Measurements from ENCODE around the gene S1PR3. TPM values are rescaled to one million over a fixed set of nuclear protein-coding genes. Genes with fewer than 3 reads are reported as not detected.

Gene S1PR3
- total and polyA plus RNA-seq, 5 experiments from 2014 or later: not detected

- no peaks in the 10 kb centered on the region for H3K4me1 Mint-ChIP-seq
- H3K27ac Mint-ChIP-seq: no peak overlapping the region
- peaks cover 8 to 34% (median 12%) of the 10 kb centered on the region in 5 donors for H3K27me3 Mint-ChIP-seq
- H3K4me3 Mint-ChIP-seq: no peak overlapping the region
- no peaks in the 10 kb centered on the region for H3K36me3 Mint-ChIP-seq
- DNase-seq (no peak), ATAC-seq (no peak)
- H3K9me3 Mint-ChIP-seq: no peaks in the 10 kb centered on the region
- POLR2A ChIA-PET: no interaction called here
Observed at GRCh38 chr9:88973281-88974045, 17.8 kb upstream of the S1PR3 start.

- no peak overlapping the region for H3K4me3 Mint-ChIP-seq
- no peaks in the 10 kb centered on the region for H3K9me3 Mint-ChIP-seq
- peaks cover 9 to 22% (median 12%) of the 10 kb centered on the region in 5 donors for H3K27me3 Mint-ChIP-seq
Observed at GRCh38 chr9:88974641-88975040, 16.6 kb upstream of the S1PR3 start.

GRCh38 chr9:88975966-88976889 is 15.0 kb upstream of the S1PR3 start:
- H3K4me3 Mint-ChIP-seq: no peak overlapping the region
- no peak for ATAC-seq
- POLR2A ChIA-PET: no interaction called here

More at GRCh38 chr9:88974641-88975040, 16.6 kb upstream of the S1PR3 start:
- H3K36me3 Mint-ChIP-seq: no peaks in the 10 kb centered on the region
- DNase-seq: no peak
- no peaks in the 10 kb centered on the region for H3K4me1 Mint-ChIP-seq
- no peak for ATAC-seq
- H3K27ac Mint-ChIP-seq: no peak overlapping the region
- POLR2A ChIA-PET: no interaction called here

GRCh38 chr9:88976890-88977257 is 14.4 kb upstream of the S1PR3 start:
- H3K4me1 Mint-ChIP-seq: no peaks in the 10 kb centered on the region
- H3K27ac Mint-ChIP-seq: no peak overlapping the region
- DNase-seq (no peak), ATAC-seq (no peak)
- H3K9me3 Mint-ChIP-seq: no peaks in the 10 kb centered on the region
- POLR2A ChIA-PET: no interaction called here
- H3K27me3 Mint-ChIP-seq: peaks cover 9 to 19% (median 12%) of the 10 kb centered on the region in 5 donors
- no peaks in the 10 kb centered on the region for H3K36me3 Mint-ChIP-seq
- H3K4me3 Mint-ChIP-seq: no peak overlapping the region

More at GRCh38 chr9:88975966-88976889, 15.0 kb upstream of the S1PR3 start:
- Mint-ChIP-seq H3K27ac (no peak overlapping the region), H3K9me3 (no peaks in the 10 kb centered on the region), H3K27me3 (peaks cover 9 to 19% (median 12%) of the 10 kb centered on the region in 5 donors), H3K4me1 (no peaks in the 10 kb centered on the region), H3K36me3 (no peaks in the 10 kb centered on the region)
- DNase-seq: no peak

GRCh38 chr9:88978034-88978433 is 13.2 kb upstream of the S1PR3 start:
- DNase-seq (no peak), ATAC-seq (no peak)
- H3K27me3 Mint-ChIP-seq: peaks cover 9 to 19% (median 12%) of the 10 kb centered on the region in 5 donors
- H3K4me3 Mint-ChIP-seq: no peak overlapping the region
- no peaks in the 10 kb centered on the region for H3K4me1 Mint-ChIP-seq
- H3K9me3 Mint-ChIP-seq: peaks cover 0 to 4% (median 0%) of the 10 kb centered on the region in 9 donors
- no peak overlapping the region for H3K27ac Mint-ChIP-seq
- H3K36me3 Mint-ChIP-seq: peaks cover 0 to 4% (median 0%) of the 10 kb centered on the region in 3 donors
- POLR2A ChIA-PET: no interaction called here

GRCh38 chr9:88979021-88979420 is 12.2 kb upstream of the S1PR3 start:
- H3K4me1 Mint-ChIP-seq: no peaks in the 10 kb centered on the region
- no peak overlapping the region for H3K4me3 Mint-ChIP-seq
- ATAC-seq: no peak
- POLR2A ChIA-PET: no interaction called here
- no peak for DNase-seq
- H3K27ac Mint-ChIP-seq: no peak overlapping the region
- peaks cover 0 to 4% (median 0%) of the 10 kb centered on the region in 9 donors for H3K9me3 Mint-ChIP-seq
- peaks cover 9 to 19% (median 12%) of the 10 kb centered on the region in 5 donors for H3K27me3 Mint-ChIP-seq
- H3K36me3 Mint-ChIP-seq: peaks cover 0 to 4% (median 0%) of the 10 kb centered on the region in 3 donors

GRCh38 chr9:88979791-88980190 is 11.5 kb upstream of the S1PR3 start:
- H3K27ac Mint-ChIP-seq: no peak overlapping the region
- ATAC-seq (no peak), DNase-seq (no peak)
- peaks cover 0 to 4% (median 0%) of the 10 kb centered on the region in 3 donors for H3K36me3 Mint-ChIP-seq
- no peaks in the 10 kb centered on the region for H3K4me1 Mint-ChIP-seq
- peaks cover 0 to 4% (median 0%) of the 10 kb centered on the region in 9 donors for H3K9me3 Mint-ChIP-seq
- no peak overlapping the region for H3K4me3 Mint-ChIP-seq
- POLR2A ChIA-PET: no interaction called here
- H3K27me3 Mint-ChIP-seq: peaks cover 9 to 19% (median 12%) of the 10 kb centered on the region in 5 donors

- H3K27ac Mint-ChIP-seq: no peak overlapping the region
- H3K27me3 Mint-ChIP-seq: peaks cover 11 to 19% (median 12%) of the 10 kb centered on the region in 5 donors
- no peak overlapping the region for H3K4me3 Mint-ChIP-seq
- H3K4me1 Mint-ChIP-seq: no peaks in the 10 kb centered on the region
- DNase-seq (no peak), ATAC-seq (no peak)
- POLR2A ChIA-PET: no interaction called here
- peaks cover 0 to 4% (median 0%) of the 10 kb centered on the region in 3 donors for H3K36me3 Mint-ChIP-seq
- peaks cover 0 to 4% (median 0%) of the 10 kb centered on the region in 9 donors for H3K9me3 Mint-ChIP-seq
Observed at GRCh38 chr9:88980740-88981203, 10.5 kb upstream of the S1PR3 start.

GRCh38 chr9:88983865-88984542 is 7.3 kb upstream of the S1PR3 start:
- POLR2A ChIA-PET: no interaction called here
- Mint-ChIP-seq H3K4me1 (peaks cover under 1 to 7% (median 4%) of the 10 kb centered on the region in 4 donors), H3K4me3 (no peak overlapping the region), H3K36me3 (peaks cover 0 to 4% (median 1%) of the 10 kb centered on the region in 3 donors), H3K27me3 (peaks cover 1 to 9% (median 8%) of the 10 kb centered on the region in 5 donors), H3K9me3 (peaks cover 0 to 4% (median 0%) of the 10 kb centered on the region in 9 donors), H3K27ac (no peak overlapping the region)
- DNase-seq (no peak), ATAC-seq (no peak)

- Mint-ChIP-seq H3K4me1 (peaks cover 5 to 12% (median 9%) of the 10 kb centered on the region in 4 donors), H3K9me3 (peaks cover 0 to 4% (median 0%) of the 10 kb centered on the region in 9 donors), H3K36me3 (peaks cover 0 to 4% (median 1%) of the 10 kb centered on the region in 3 donors), H3K27ac (no peak overlapping the region), H3K4me3 (no peak overlapping the region), H3K27me3 (peaks cover 1 to 11% (median 8%) of the 10 kb centered on the region in 5 donors)
- DNase-seq: no peak
- POLR2A ChIA-PET: no interaction called here
- ATAC-seq: no peak
Observed at GRCh38 chr9:88984543-88984883, 6.8 kb upstream of the S1PR3 start.

GRCh38 chr9:88985616-88986015 is 5.7 kb upstream of the S1PR3 start:
- DNase-seq (no peak), ATAC-seq (no peak)
- Mint-ChIP-seq H3K27me3 (peaks cover 3 to 16% (median 11%) of the 10 kb centered on the region in 5 donors), H3K9me3 (peaks cover 0 to 4% (median 0%) of the 10 kb centered on the region in 9 donors), H3K4me3 (no peak overlapping the region), H3K27ac (no peak overlapping the region), H3K4me1 (peaks cover 9 to 21% (median 18%) of the 10 kb centered on the region in 4 donors), H3K36me3 (peaks cover 0 to 4% (median 1%) of the 10 kb centered on the region in 3 donors)
- POLR2A ChIA-PET: no interaction called here

- Mint-ChIP-seq H3K4me3 (no peak overlapping the region), H3K36me3 (peaks cover 0 to 4% (median 1%) of the 10 kb centered on the region in 3 donors), H3K27ac (no peak overlapping the region), H3K9me3 (peaks cover 0 to 4% (median 0%) of the 10 kb centered on the region in 9 donors), H3K4me1 (peaks cover 9 to 28% (median 20%) of the 10 kb centered on the region in 4 donors), H3K27me3 (peaks cover 3 to 20% (median 12%) of the 10 kb centered on the region in 5 donors)
- DNase-seq (no peak), ATAC-seq (no peak)
- POLR2A ChIA-PET: no interaction called here
Observed at GRCh38 chr9:88986776-88987175, 4.5 kb upstream of the S1PR3 start.

All from naive thymus-derived CD8-positive, alpha-beta T cell (primary cell).